Amygdala (tissue), 56 donors: ENCODE results near the gene SERGEF.
"Not testable (repeated sequence)": the region's sequence is repeated elsewhere in the genome, so short reads cannot be mapped to it uniquely, and the experiment has no call there.

Experiments used
- DNase-seq, 56 donors: peaks; one replicate each; lab custom pipeline; 2025; lab: John Stamatoyannopoulos, UW

The SERGEF gene

GRCh38 chr11:17868398-17868797 is 144.4 kb downstream of the SERGEF start:
- DNase-seq, result not testable (repeated sequence)

- DNase-seq, result no peak
Measured at GRCh38 chr11:17867341-17867740, 145.5 kb downstream of the SERGEF start.

- no peak for DNase-seq
Measured at GRCh38 chr11:17865765-17866428, 146.9 kb downstream of the SERGEF start.

GRCh38 chr11:17864478-17864941 is 148.3 kb downstream of the SERGEF start:
- no peak for DNase-seq

- no peak for DNase-seq
Measured at GRCh38 chr11:17861036-17861755, 151.7 kb downstream of the SERGEF start.

GRCh38 chr11:17859552-17859951 is 153.3 kb downstream of the SERGEF start:
- no peak for DNase-seq

- DNase-seq, result no peak
Measured at GRCh38 chr11:17855531-17856290, 157.1 kb downstream of the SERGEF start.

- DNase-seq, result no peak
Measured at GRCh38 chr11:17853280-17853679, 159.6 kb downstream of the SERGEF start.

GRCh38 chr11:17852246-17852645 is 160.6 kb downstream of the SERGEF start:
- DNase-seq, result no peak

- DNase-seq, result no peak
Measured at GRCh38 chr11:17851697-17852096, 161.2 kb downstream of the SERGEF start.

- DNase-seq, result no peak
Measured at GRCh38 chr11:17850336-17850735, 162.5 kb downstream of the SERGEF start.

- no peak for DNase-seq
Measured at GRCh38 chr11:17848715-17849114, 164.1 kb downstream of the SERGEF start.

- peak in 7 of 56 donors; percentile 4 to 26 (median 11) for DNase-seq
Measured at GRCh38 chr11:17846852-17847453, 165.9 kb downstream of the SERGEF start.

GRCh38 chr11:17845431-17845881 is 167.4 kb downstream of the SERGEF start:
- no peak for DNase-seq

- peak in 1 of 56 donors; percentile 2 for DNase-seq
Measured at GRCh38 chr11:17840101-17840548, 172.7 kb downstream of the SERGEF start.

GRCh38 chr11:17839450-17839849 is 173.4 kb downstream of the SERGEF start:
- peak in 6 of 56 donors; percentile 4 to 39 (median 16) for DNase-seq

GRCh38 chr11:17838102-17838501 is 174.7 kb downstream of the SERGEF start:
- no peak for DNase-seq

GRCh38 chr11:17831883-17832282 is 181.0 kb downstream of the SERGEF start:
- no peak for DNase-seq

GRCh38 chr11:17831228-17831627 is 181.6 kb downstream of the SERGEF start:
- no peak for DNase-seq

GRCh38 chr11:17828311-17828751 is 184.5 kb downstream of the SERGEF start:
- DNase-seq, result peak in 10 of 56 donors; percentile 8 to 48 (median 22)
